Small intestine (tissue), 7 donors: ENCODE data around the gene EPAS1. TPM values are rescaled to one million over a fixed set of nuclear protein-coding genes. Genes with fewer than 3 reads are reported as not detected.

Experiments used
- DNase-seq, 2 donors: peaks; one replicate each; pipeline versions ENCODE4 v3.0.0 to v3.0.0-alpha.2; 2013
- FAIRE-seq: peaks from 2 replicates; lab custom pipeline; 2012; peaks lifted over from hg19 to GRCh38; lab: Jason Lieb, UNC
- H3K27ac ChIP-seq, 3 donors: one replicate each; pipeline ENCODE4 v1.5.1; 2013; ENCODE audit warnings: low read length in 2 of 3, mild to moderate bottlenecking in 2 of 3, control low read depth in 1 of 3, inconsistent platforms in 1 of 3, low read depth in 1 of 3, moderate library complexity in 1 of 3
- H3K27me3 ChIP-seq, 3 donors: one replicate each; pipeline ENCODE4 v1.6.1; 2013; ENCODE audit warnings: low read length in 3 of 3, inconsistent platforms in 1 of 3; ENCODE audit not compliant: control insufficient read depth in 3 of 3, insufficient read depth in 3 of 3
- H3K36me3 ChIP-seq, 3 donors: one replicate each; pipeline ENCODE4 v1.6.1; 2013; ENCODE audit warnings: low read length in 3 of 3, inconsistent platforms in 1 of 3, low read depth in 1 of 3, mild to moderate bottlenecking in 1 of 3, moderate library complexity in 1 of 3; ENCODE audit not compliant: control insufficient read depth in 3 of 3, insufficient read depth in 2 of 3
- H3K4me1 ChIP-seq, 3 donors: one replicate each; pipeline ENCODE4 v1.6.1; 2013; ENCODE audit warnings: low read length in 2 of 3, inconsistent platforms in 1 of 3, low read depth in 1 of 3, mild to moderate bottlenecking in 1 of 3, moderate library complexity in 1 of 3; ENCODE audit not compliant: control insufficient read depth in 3 of 3, insufficient read depth in 2 of 3
- H3K4me3 ChIP-seq, 3 donors: one replicate each; pipeline ENCODE4 v1.5.1; 2013; ENCODE audit warnings: low read length in 3 of 3, control low read depth in 1 of 3, inconsistent platforms in 1 of 3, low read depth in 1 of 3, mild to moderate bottlenecking in 1 of 3, moderate library complexity in 1 of 3
- H3K9me3 ChIP-seq, 2 donors: one replicate each; pipeline ENCODE4 v1.6.1; 2013; ENCODE audit warnings: low read depth in 1 of 2, low read length in 1 of 2; ENCODE audit not compliant: control insufficient read depth in 2 of 2, insufficient read depth in 1 of 2
- WGBS, 3 donors: extraction: QIAGEN DNeasy Blood & Tissue Kit; methylation state at CpG; one replicate each; pipeline ENCODE4 v1.1.7; 2013; 5-methylcytosine and 5-hydroxymethylcytosine counted together
- polyA plus RNA-seq, 4 donors: library from polyadenylated mRNA; stranded (reverse) in 3 of 4; unstranded in 1 of 4; fragments of 200-250 nt in 3 of 4; fragments of 120-200 nt in 1 of 4; gene quantifications; one replicate each; pipeline versions ENCODE4 v1.2.1 to v1.2.3, GENCODE V29; 2013
- donor health status: healthy with polysubstance abuse.
- donor health status: control.
- donor health status: control.
- donor health status: Bipolar disorder and iron deficiency.
- donor health status: healthy.

EPAS1 gene
- polyA plus RNA-seq, 4 donors: 22.7 to 106 (median 64.1) TPM

DNA sequence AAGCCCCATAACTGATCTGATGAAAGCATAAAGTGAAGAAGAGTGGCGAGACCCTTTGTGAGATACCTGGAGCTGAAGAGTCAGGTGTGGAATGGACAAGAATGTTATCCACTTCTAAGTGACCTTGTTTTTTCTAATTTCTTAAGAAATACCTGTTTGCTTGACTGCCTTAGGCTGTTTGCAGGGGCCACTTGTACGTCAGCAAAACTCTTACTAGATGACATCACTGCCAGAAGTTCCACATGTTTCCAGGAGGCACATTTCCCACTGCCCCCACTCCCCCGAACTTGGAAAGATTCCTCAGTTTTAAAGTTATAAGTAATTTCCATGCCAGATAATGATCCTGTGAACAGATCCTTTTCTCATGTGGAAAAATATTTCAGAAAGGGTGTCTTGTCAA, 8.0 kb downstream of the EPAS1 start:
- Histone ChIP-seq H3K27me3 (peaks cover 0 to 4% (median 0%) of the 10 kb centered on the region in 3 donors), H3K4me1 (peaks cover 17 to 70% (median 47%) of the 10 kb centered on the region in 3 donors), H3K27ac (no peak overlapping the region), H3K36me3 (peaks cover 0 to 3% (median 0%) of the 10 kb centered on the region in 3 donors), H3K9me3 (no peaks in the 10 kb centered on the region), H3K4me3 (no peak overlapping the region)
- FAIRE-seq: no peak
- DNase-seq: no peak
- 77 to 96% (median 94%) methylated on average over 3 of the region's 3 CpGs for WGBS, 3 donors

DNA sequence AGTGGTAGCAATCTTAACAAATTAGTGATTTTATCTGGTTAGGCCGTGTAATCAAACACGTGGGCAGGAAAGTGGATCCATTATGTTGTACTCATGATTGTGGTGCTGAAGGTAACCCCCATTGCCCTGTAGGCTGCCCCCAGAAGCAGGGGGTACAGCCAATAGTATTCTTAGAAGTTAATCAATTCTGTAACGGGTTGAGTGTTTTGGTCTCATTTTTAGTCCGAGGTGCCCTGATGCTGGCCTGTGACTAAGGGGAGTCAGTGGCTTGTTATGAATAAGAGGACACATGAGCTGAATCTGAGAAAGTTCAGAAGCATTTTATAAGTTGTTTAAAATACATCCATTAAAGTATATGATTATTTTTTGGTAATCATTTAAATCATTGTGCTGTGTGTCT, 8.6 kb downstream of the EPAS1 start:
- Histone ChIP-seq H3K36me3 (peaks cover 0 to 3% (median 0%) of the 10 kb centered on the region in 3 donors), H3K27ac (peak overlapping the region; percentile 38 to 85 (median 69)), H3K4me1 (peaks cover 19 to 70% (median 42%) of the 10 kb centered on the region in 3 donors), H3K9me3 (no peaks in the 10 kb centered on the region), H3K4me3 (no peak overlapping the region), H3K27me3 (no peaks in the 10 kb centered on the region)
- DNase-seq (no peak), FAIRE-seq (no peak)
- 43 to 65% (median 57%) methylated on average over 4 of the region's 4 CpGs for WGBS, 3 donors

DNA sequence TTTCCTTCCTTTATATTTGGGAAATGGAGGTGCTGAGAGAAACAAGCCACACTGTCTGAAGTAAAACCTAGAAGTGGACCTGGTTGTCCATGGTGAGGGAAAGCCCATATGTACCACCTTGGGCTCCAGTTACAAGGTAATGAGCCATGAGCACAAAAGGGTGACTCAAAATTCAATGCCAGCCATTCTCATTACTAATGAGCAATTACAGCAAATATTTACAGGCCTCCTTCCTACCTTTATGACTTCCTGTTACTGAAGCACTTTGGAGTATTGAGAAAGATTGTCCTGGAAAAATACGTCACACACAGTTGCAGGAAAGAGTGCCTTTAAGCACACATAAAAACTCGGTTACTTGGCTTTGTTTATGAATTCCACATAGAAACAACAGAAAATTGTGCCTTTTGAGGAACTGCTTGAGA, 9.1 kb downstream of the EPAS1 start:
- no peaks in the 10 kb centered on the region for H3K27me3 ChIP-seq
- peaks cover 0 to 3% (median 0%) of the 10 kb centered on the region in 3 donors for H3K36me3 ChIP-seq
- whole genome bisulfite sequencing, 3 donors: 19 to 30% (median 27%) methylated on average over 2 of the region's 2 CpGs
- peak overlapping the region; percentile 67 to 85 (median 81) for H3K27ac ChIP-seq
- FAIRE-seq: no peak
- no peaks in the 10 kb centered on the region for H3K9me3 ChIP-seq
- DNase-seq: peak; percentile 92 to 96
- H3K4me3 ChIP-seq: no peak overlapping the region
- peaks cover 21 to 69% (median 42%) of the 10 kb centered on the region in 3 donors for H3K4me1 ChIP-seq

DNA sequence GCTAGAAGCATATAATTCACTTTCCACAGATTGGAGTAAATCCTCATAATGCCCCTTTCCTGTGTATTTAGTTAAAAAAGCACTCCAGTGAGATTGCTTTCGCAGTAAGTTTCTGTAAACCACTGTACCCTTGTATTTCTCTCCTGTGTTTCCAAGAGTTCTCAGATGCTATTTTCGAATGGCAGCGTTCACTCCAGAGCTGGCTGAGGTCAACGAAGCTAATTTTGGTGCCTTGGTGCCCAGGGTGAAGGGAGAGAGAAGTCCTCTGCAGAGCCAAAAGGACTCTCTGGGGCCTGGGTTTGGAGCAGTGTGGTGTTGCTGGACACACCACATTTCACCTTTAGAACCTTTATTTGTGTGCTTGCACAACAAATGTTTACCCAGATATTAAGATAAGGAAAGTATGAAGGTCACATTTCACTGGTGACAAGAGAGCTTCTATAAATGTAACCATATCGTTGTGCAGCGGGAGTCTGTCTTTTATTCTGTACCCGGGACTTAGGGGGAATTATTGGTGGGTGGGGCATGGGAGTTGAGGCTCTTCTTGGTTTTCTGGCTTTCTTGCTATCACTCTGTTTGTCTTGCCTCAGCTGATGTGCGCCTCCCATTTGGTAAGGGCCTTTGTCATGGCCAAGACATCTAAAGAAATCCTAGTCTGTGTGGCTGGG, 9.9 kb downstream of the EPAS1 start:
- peaks cover 25 to 76% (median 40%) of the 10 kb centered on the region in 3 donors for H3K4me1 ChIP-seq
- DNase-seq (peak; percentile 71 to 86), FAIRE-seq (no peak)
- no peaks in the 10 kb centered on the region for H3K9me3 ChIP-seq
- 25 to 50% (median 37%) methylated on average over 8 of the region's 8 CpGs for WGBS, 3 donors
- peak overlapping the region in 1 of 3 donors; percentile 0 for H3K4me3 ChIP-seq
- H3K27me3 ChIP-seq: no peaks in the 10 kb centered on the region
- H3K27ac ChIP-seq: peak overlapping the region; percentile 60 to 91 (median 85)
- H3K36me3 ChIP-seq: peaks cover 0 to 3% (median 0%) of the 10 kb centered on the region in 3 donors

DNA sequence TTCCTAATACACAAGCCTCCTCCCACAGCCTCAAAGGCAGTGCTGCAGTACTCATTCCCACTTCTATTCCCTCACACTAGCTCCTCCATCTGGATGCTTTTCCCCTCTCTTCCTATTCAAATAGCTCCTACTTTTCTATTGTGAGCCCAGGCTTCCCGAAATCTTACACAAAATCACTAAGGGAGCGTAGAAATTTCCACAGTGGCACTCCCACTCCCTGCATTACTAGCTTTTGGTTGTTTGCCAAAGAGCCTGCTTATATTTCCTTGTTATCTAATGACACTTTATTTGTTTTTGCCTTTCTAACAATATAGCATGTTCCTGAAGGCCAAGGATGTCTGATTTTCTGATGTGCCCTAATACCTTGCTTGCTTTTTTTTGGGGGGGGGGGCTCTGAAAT, 10.9 kb downstream of the EPAS1 start:
- peaks cover 0 to 3% (median 0%) of the 10 kb centered on the region in 3 donors for H3K36me3 ChIP-seq
- H3K9me3 ChIP-seq: no peaks in the 10 kb centered on the region
- H3K27me3 ChIP-seq: no peaks in the 10 kb centered on the region
- FAIRE-seq: no peak
- 16 to 33% (median 21%) methylated on average over 2 of the region's 2 CpGs for WGBS, 3 donors
- peaks cover 30 to 82% (median 35%) of the 10 kb centered on the region in 3 donors for H3K4me1 ChIP-seq
- peak in 1 of 2 donors; percentile 59 for DNase-seq
- no peak overlapping the region for H3K4me3 ChIP-seq
- peak overlapping the region; percentile 60 to 91 (median 85) for H3K27ac ChIP-seq

DNA sequence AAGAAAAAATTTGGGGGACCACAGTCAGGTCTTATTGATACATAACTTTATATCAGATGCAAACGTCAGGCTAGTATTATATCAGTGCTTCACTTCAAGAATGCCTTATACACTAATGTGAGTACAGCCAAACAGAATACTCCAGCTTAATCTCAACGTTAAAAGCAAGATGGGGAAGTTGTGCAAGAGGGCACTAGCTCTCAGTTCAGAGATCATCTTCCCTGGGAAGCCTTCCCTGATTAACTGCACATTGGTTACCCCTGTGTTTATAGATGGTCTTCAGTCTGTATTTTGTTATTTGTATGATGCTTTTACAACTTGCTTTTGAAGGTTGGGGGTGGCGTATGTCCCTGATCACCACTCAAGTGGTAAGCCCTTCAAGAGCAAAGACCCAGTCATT, 11.4 kb downstream of the EPAS1 start:
- WGBS, 3 donors: 46 to 47% (median 47%) methylated on average over 3 of the region's 3 CpGs
- Histone ChIP-seq H3K4me1 (peaks cover 30 to 78% (median 34%) of the 10 kb centered on the region in 3 donors), H3K4me3 (no peak overlapping the region), H3K9me3 (no peaks in the 10 kb centered on the region), H3K36me3 (peaks cover 0 to 3% (median 0%) of the 10 kb centered on the region in 3 donors), H3K27me3 (no peaks in the 10 kb centered on the region), H3K27ac (peak overlapping the region; percentile 7 to 85 (median 22))
- no peak for FAIRE-seq
- DNase-seq: peak; percentile 49 to 52

DNA sequence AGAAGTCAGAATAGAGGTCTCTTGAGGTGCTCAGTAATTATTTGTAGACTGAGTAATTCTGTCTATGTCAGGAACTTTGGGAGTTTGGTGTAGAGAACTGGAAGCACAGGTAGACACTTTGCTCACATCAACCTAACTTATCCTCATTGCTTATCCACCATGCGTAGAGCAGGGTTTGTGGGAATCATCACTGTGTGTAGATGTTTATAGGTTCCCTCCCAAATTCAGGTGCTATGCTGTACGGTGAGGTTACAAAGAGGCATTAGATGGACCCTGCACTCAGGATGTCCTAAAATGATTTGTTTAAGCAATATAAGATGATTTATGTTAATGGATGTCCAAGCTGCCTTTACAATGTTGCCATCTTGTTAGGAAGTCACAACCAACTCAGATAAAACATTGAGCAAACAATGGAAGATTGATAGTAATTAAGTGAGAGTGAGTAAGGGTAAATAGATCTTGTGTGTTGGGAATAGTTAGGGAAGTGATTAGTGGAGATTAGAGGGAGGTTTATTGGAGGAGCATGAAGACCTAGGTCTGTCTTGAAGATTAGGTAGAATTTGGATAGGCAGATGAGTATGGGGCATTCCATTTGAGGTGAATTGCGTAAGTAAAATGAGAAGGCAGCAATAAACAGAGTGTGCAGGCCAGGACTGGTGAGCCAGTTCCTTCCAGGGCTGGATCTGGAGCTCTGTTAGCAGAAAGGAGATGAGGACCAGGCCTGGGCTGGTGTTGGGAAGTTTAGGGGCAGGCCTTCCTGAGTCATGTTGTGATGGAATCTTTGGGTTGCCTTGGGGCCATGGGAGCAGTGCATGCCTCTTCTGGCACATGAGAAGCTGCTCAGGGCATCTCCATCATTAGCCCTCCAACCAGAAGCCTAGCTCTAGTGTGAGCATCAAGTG, 12.1 kb downstream of the EPAS1 start:
- Histone ChIP-seq H3K4me1 (peaks cover 30 to 76% (median 34%) of the 10 kb centered on the region in 3 donors), H3K27ac (peak overlapping the region in 2 of 3 donors; percentile 7 to 22), H3K36me3 (peaks cover 0 to 3% (median 0%) of the 10 kb centered on the region in 3 donors), H3K27me3 (no peaks in the 10 kb centered on the region), H3K9me3 (peaks cover 0 to 3% of the 10 kb centered on the region in 2 donors), H3K4me3 (no peak overlapping the region)
- DNase-seq (no peak), FAIRE-seq (no peak)
- WGBS, 3 donors: 70 to 80% (median 74%) methylated on average over 3 of the region's 3 CpGs

DNA sequence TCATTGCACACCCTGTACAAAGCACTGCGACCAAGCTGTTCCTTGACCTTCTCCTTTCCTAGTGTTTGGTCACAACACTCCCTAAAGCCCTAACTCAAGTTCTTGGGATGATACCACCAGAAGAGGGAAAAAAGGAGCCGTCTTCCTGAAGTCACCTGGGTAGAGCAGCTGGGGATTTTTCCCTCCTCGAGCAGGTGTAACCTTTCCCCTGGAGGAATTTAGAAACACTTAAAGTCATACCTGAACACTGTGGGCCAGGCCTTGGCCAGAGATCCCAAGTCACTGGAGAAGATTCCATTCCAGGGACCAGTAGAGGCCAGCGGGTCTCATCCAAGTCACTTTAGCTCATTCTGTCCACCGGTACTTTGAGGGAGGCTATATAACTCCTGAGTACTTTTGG, 13.2 kb downstream of the EPAS1 start:
- Histone ChIP-seq H3K27me3 (no peaks in the 10 kb centered on the region), H3K4me3 (no peak overlapping the region), H3K36me3 (peaks cover 0 to 3% (median 0%) of the 10 kb centered on the region in 3 donors), H3K4me1 (peaks cover 31 to 86% (median 33%) of the 10 kb centered on the region in 3 donors), H3K27ac (no peak overlapping the region), H3K9me3 (peaks cover 0 to 3% of the 10 kb centered on the region in 2 donors)
- no peak for DNase-seq
- no peak for FAIRE-seq
- WGBS, 3 donors: 62 to 87% (median 72%) methylated on average over 5 of the region's 5 CpGs
